GM18498 (cell line): ENCODE data around the gene ADAMTS5.

Experiments
- ATAC-seq: cut with Tn5 transposase; IDR thresholded peaks from one replicate; pipeline ENCODE4 v1.9.1; 2021; ENCODE audit warnings: mild to moderate bottlenecking, moderate library complexity; ENCODE audit not compliant: unreplicated experiment

ADAMTS5 gene

GRCh38 chr21:26888931-26889330, 78.0 kb downstream of the ADAMTS5 start:
- ATAC-seq = no peak

GRCh38 chr21:26888256-26888655, 78.6 kb downstream of the ADAMTS5 start:
- ATAC-seq = no peak

DNA sequence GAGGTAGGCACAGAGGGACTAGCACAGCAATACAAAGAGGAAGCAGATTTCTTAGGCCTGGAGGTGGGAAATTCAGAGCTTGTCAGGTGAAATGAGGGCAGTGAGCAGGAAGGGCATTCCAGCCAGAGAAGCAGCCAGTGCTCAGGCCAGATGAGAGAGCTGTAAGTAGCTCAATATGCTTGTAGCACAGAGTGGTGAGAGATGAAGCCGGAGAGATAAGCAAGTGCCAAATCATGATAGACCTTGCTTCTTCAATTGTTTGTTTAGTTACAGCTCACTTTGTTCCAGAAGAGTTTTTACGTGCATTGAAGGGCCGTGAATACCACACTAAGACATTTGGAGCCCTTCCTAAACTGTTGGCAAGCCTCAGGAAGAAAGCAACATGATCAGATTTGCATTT, 79.6 kb downstream of the ADAMTS5 start:
- ATAC-seq = no peak

DNA sequence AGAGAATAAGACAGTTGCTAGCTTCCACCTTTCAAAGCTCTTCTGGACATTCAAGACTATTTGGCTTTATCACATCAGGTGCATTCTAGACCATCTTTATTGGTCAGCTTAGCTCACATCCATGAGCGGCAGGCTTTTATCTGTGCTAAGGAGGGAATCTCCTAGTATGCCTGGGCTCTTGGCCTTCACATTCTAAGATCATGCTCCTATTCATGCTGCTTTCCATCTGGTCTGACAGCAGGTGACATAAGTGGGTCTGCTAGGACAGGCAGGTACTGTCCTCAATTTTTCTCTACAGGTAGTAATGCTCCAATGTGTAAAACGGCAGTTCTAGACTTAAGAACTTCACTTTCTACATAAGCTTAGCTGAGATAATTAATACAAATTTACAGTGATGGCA, 82.5 kb downstream of the ADAMTS5 start:
- no peak for ATAC-seq

DNA sequence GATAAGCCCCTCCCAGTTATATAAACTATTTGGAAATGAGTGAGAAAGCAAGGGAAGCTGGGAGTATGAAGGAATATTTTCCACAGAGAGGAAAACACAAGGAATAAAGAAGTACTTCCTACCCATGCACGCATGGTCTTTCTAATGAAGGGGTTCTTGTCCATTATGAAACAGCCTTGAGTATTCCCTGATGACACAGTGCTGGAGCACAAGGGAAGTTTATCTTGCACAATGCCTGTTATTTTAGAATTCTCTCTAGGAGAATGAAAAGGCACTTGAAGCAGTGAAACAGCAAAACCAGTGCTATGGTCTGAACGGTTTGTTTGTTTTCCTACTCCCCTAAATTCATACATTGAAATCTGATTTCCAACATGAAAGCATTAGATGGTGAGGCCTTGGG, 83.1 kb downstream of the ADAMTS5 start:
- ATAC-seq = no peak

- ATAC-seq = no peak
Measured at GRCh38 chr21:26881504-26882228, 85.2 kb downstream of the ADAMTS5 start.

GRCh38 chr21:26877018-26877417, 89.9 kb downstream of the ADAMTS5 start:
- ATAC-seq = no peak

DNA sequence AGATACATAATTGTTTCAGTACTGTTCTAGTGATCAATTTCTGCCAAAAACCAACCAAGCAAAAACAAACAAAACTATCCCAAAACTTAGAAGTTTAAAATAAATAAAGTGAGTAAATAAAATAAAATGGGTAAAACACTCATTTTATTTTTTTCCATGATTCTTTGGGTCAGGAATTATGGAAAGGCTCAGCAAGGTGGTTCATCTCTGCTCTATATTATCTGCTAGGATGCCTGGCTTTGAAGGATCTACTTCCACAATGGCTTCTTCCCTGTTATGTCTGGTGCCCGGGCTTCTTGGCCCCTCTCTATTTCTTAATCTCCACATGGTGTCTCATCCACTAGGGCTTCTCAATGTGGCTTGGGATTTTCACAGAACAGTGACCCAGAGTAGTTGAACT, 92.5 kb downstream of the ADAMTS5 start:
- no peak for ATAC-seq
